ENCODE measurements around the gene NUCKS1. TPM values are rescaled to one million over a fixed set of nuclear protein-coding genes. Genes with fewer than 3 reads are reported as not detected.

NUCKS1 gene
- polyA plus RNA-seq, 1 donor from 2014 or later, result 134 TPM

GRCh38 chr1:205692423-205692822, 57.6 kb downstream of the NUCKS1 start:
- Histone ChIP-seq H3K27ac (ENCODE audit: low read length) (no peak overlapping the region), H3K4me2 (ENCODE audit: low read length) (no peak overlapping the region), H3K36me3 (ENCODE audit: insufficient read depth, low read length) (no peaks in the 10 kb centered on the region), H3K27me3 (ENCODE audit: insufficient read depth, low read depth, low read length) (no peaks in the 10 kb centered on the region), H3K79me2 (replicated peaks; ENCODE audit: insufficient read depth, low read length) (no peaks in the 10 kb centered on the region), H3K9me3 (ENCODE audit: low read length) (no peaks in the 10 kb centered on the region), H3K4me3 (ENCODE audit: low read length) (no peak overlapping the region), H4K20me1 (ENCODE audit: insufficient read depth) (no peaks in the 10 kb centered on the region), H3K9ac (ENCODE audit: low read length) (no peak overlapping the region), H3K9me2 (ENCODE audit: insufficient read depth, low read length) (no peaks in the 10 kb centered on the region), H2AFZ (ENCODE audit: low read depth, low read length) (no peak overlapping the region), H3F3A (ENCODE audit: insufficient read depth, low read length, poor library complexity, severe bottlenecking) (no peaks in the 10 kb centered on the region)
- TF ChIP-seq EP300 (conservative IDR thresholded peaks at IDR 0.05; ENCODE audit: poor library complexity, severe bottlenecking) (no peak), TAF1 (IDR thresholded peaks at IDR 0.05; ENCODE audit: low read depth) (no peak), RAD21 (conservative IDR thresholded peaks at IDR 0.05) (no peak), MXI1 (conservative IDR thresholded peaks at IDR 0.05; ENCODE audit: poor library complexity, severe bottlenecking) (no peak), REST (IDR thresholded peaks at IDR 0.05; ENCODE audit: borderline replicate concordance) (no peak), POLR2AphosphoS5 (IDR thresholded peaks at IDR 0.05) (no peak)

GRCh38 chr1:205690122-205690756, 59.7 kb downstream of the NUCKS1 start:
- no peaks in the 10 kb centered on the region for H3K9me3 ChIP-seq (ENCODE audit: low read length)
- H3K4me2 ChIP-seq (ENCODE audit: low read length), result no peak overlapping the region
- no peak overlapping the region for H3K9ac ChIP-seq (ENCODE audit: low read length)
- H3F3A ChIP-seq (ENCODE audit: insufficient read depth, low read length, poor library complexity, severe bottlenecking), result no peaks in the 10 kb centered on the region
- no peaks in the 10 kb centered on the region for H4K20me1 ChIP-seq (ENCODE audit: insufficient read depth)
- no peak overlapping the region for H3K4me3 ChIP-seq (ENCODE audit: low read length)
- TF ChIP-seq MXI1 (conservative IDR thresholded peaks at IDR 0.05; ENCODE audit: poor library complexity, severe bottlenecking) (no peak), RAD21 (conservative IDR thresholded peaks at IDR 0.05) (no peak), POLR2AphosphoS5 (IDR thresholded peaks at IDR 0.05) (no peak), EZH2 (IDR thresholded peaks at IDR 0.05; ENCODE audit: borderline replicate concordance, insufficient read depth, low read length, poor library complexity, severe bottlenecking) (no peak), CTCF (IDR thresholded peaks at IDR 0.05; ENCODE audit: poor library complexity, severe bottlenecking) (no peak), SMC3 (conservative IDR thresholded peaks at IDR 0.05; ENCODE audit: poor library complexity) (no peak), TAF1 (IDR thresholded peaks at IDR 0.05; ENCODE audit: low read depth) (no peak), EP300 (conservative IDR thresholded peaks at IDR 0.05; ENCODE audit: poor library complexity, severe bottlenecking) (no peak), REST (IDR thresholded peaks at IDR 0.05; ENCODE audit: borderline replicate concordance) (no peak)
- H3K9me2 ChIP-seq (ENCODE audit: insufficient read depth, low read length), result no peaks in the 10 kb centered on the region
- H3K79me2 ChIP-seq (replicated peaks; ENCODE audit: insufficient read depth, low read length), result no peaks in the 10 kb centered on the region
- no peak overlapping the region for H2AFZ ChIP-seq (ENCODE audit: low read depth, low read length)
- H3K36me3 ChIP-seq (ENCODE audit: insufficient read depth, low read length), result no peaks in the 10 kb centered on the region
- no peaks in the 10 kb centered on the region for H3K27me3 ChIP-seq (ENCODE audit: insufficient read depth, low read depth, low read length)
- no peak overlapping the region for H3K27ac ChIP-seq (ENCODE audit: low read length)

All from neural cell (in vitro differentiated cells).